AG04449 (cell line): ENCODE data around the gene OR5AL1.
"Not testable (repeated sequence)": the region's sequence is repeated elsewhere in the genome, so short reads cannot be mapped to it uniquely, and the experiment has no call there.

Experiments
- CTCF ChIA-PET: fragments of 350-600 bp; formaldehyde crosslinking; extraction: SDS; loops from one replicate; lab custom pipeline; 2021; ENCODE audit warnings: antibody characterized with exemption; lab: Yijun Ruan, JAX
- POLR2A ChIA-PET: fragments of 400-600, 350-600 bp; formaldehyde crosslinking; extraction: SDS; loops from one replicate; lab custom pipeline; 2020; ENCODE audit warnings: antibody characterized with exemption, inconsistent platforms; lab: Yijun Ruan, JAX
- DNase-seq: peaks from one replicate; pipeline ENCODE4 v3.0.0-alpha.2; 2010; ENCODE audit warnings: low read depth, low spot score
- H3K4me3 ChIP-seq: 2 replicates; pipeline ENCODE4 v1.5.1; 2011; ENCODE audit warnings: low read depth, mild to moderate bottlenecking, control low read depth, low read length
- CTCF ChIP-seq: IDR thresholded peaks from one replicate; pipeline ENCODE4 v1.5.1; 2011; ENCODE audit warnings: mild to moderate bottlenecking, moderate library complexity, low read length, control low read depth, inconsistent platforms; ENCODE audit not compliant: insufficient read depth; ENCODE audit errors: missing control alignments

The OR5AL1 gene

DNA sequence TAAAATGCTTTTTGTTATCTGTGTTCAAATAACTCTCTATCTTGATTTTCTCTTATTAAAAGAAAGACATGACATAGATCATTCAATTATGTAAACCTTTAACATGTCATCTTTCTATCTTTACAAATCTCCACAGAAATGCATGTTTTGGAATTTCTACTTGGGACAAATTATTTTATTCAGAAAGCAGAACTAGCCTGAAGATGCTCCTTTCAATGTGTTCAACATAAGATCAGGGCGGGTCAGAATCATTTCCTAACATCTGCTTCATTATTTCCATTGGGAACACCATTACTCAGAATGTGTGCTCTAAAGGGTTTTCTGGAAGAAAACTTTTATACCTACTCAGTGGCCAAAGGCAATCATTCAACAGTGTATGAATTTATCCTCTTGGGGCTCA, at the start of gene OR5AL1:
Gene OR5AL1 (plus strand): TSS at position 301 of the 400 bp plus-strand sequence.
- TF ChIP-seq CTCF: no peak
- POLR2A ChIA-PET: no interaction called here
- no peak within 1 kb of the TSS for H3K4me3 ChIP-seq
- CTCF ChIA-PET: no interaction called here
- no peak for DNase-seq

GRCh38 chr11:56375324-56375723, 37.2 kb upstream of the OR5AL1 start, which contains the start of gene OR8U1:
OR8U1 (plus strand) TSS chr11:56375624; CDS start chr11:56375624, 0 bp downstream.
- POLR2A ChIA-PET: no interaction called here
- CTCF ChIA-PET: no interaction called here
- no peak for TF ChIP-seq CTCF
- no peak within 1 kb of the TSS for H3K4me3 ChIP-seq
- DNase-seq: no peak

DNA sequence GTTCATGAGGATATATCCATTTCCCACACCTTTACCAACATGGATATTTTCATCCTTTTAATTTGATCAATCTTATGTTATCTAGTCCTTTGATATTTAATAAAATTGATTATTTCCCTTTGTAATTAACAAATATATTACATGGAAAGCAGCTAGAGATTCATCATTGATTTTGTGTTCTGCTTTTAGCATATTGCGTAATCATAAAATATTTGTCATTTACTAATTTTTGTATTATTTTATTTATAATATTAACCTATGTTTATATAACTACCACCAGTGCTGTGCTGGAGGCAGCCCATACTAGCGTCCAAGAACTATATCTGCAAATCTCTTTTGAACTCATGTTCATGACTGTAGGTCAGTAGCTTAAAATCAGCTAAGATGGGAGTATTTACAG, 32.4 kb upstream of the OR5AL1 start:
- no peak overlapping the region for H3K4me3 ChIP-seq
- POLR2A ChIA-PET: no interaction called here
- TF ChIP-seq CTCF: no peak
- DNase-seq: no peak
- CTCF ChIA-PET: no interaction called here

GRCh38 chr11:56394381-56394780, 18.1 kb upstream of the OR5AL1 start:
- CTCF ChIA-PET: no interaction called here
- DNase-seq: no peak
- H3K4me3 ChIP-seq: no peak overlapping the region
- POLR2A ChIA-PET: no interaction called here
- no peak for TF ChIP-seq CTCF

GRCh38 chr11:56396047-56396446, 16.4 kb upstream of the OR5AL1 start:
- ChIA-PET CTCF (no interaction called here), POLR2A (no interaction called here)
- no peak overlapping the region for H3K4me3 ChIP-seq
- DNase-seq: no peak
- TF ChIP-seq CTCF: no peak

DNA sequence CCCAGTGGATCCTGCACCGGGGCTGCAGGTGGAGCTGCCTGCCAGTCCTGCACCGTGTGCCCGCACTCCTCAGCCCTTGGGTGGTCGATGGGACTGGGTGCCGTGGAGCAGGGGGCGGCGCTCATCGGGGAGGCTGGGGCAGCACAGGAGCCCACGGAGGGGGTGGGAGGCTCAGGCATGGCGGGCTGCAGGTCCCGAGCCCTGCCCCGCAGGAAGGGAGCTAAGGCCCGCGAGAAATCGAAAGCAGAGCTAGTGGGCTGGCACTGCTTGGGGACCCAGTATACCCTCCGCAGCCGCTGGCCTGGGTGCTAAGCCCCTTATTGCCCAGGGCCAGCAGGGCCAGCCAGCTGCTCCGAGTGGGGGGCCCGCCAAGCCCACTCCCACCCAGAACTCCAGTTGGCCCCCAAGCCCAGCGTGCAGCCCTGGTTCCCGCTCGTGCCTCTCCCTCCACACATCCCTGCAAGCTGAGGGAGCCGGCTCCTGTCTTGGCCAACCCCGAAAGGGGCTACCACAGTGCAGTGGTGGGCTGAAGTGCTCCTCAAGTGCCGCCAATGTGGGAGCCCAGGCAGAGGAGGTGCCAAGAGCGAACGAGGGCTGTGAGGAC, 10.5 kb upstream of the OR5AL1 start:
- POLR2A ChIA-PET, CTCF ChIA-PET, H3K4me3 ChIP-seq, DNase-seq: not testable (repeated sequence)

GRCh38 chr11:56404393-56404792, 8.1 kb upstream of the OR5AL1 start:
- no peak overlapping the region for H3K4me3 ChIP-seq
- no peak for DNase-seq
- TF ChIP-seq CTCF: no peak
- POLR2A ChIA-PET: no interaction called here
- CTCF ChIA-PET: no interaction called here
